Esophagus muscularis mucosa (tissue), 4 donors: Measurements from ENCODE around the gene LIMCH1.

Experiments
- EP300 ChIP-seq: sonication (generic); formaldehyde crosslinking; IDR thresholded peaks from one replicate; pipeline ENCODE4 v1.6.1; 2017; ENCODE audit warnings: antibody characterized with exemption
- POLR2A ChIP-seq: fragments of 450-650 bp; IDR thresholded peaks from one replicate; pipeline ENCODE4 v1.6.1; 2017; ENCODE audit warnings: antibody characterized with exemption, moderate library complexity, mild to moderate bottlenecking, low read depth
- TF ChIP-seq, protein P1 (sequence below), 3 experiments: fragments of 200-600 bp in 2 of 3; fragments of 450-650 bp in 1 of 3; sonication (generic) in 2 of 3; IDR thresholded peaks; one replicate each; pipeline ENCODE4 v1.5.1; 2017 to 2019; ENCODE audit warnings: antibody characterized with exemption in 3 of 3, mild to moderate bottlenecking in 2 of 3, moderate library complexity in 1 of 3

GRCh38 chr4:41744572-41745291 is 206.8 kb downstream of the LIMCH1 start:
- TF ChIP-seq, protein P1, sequence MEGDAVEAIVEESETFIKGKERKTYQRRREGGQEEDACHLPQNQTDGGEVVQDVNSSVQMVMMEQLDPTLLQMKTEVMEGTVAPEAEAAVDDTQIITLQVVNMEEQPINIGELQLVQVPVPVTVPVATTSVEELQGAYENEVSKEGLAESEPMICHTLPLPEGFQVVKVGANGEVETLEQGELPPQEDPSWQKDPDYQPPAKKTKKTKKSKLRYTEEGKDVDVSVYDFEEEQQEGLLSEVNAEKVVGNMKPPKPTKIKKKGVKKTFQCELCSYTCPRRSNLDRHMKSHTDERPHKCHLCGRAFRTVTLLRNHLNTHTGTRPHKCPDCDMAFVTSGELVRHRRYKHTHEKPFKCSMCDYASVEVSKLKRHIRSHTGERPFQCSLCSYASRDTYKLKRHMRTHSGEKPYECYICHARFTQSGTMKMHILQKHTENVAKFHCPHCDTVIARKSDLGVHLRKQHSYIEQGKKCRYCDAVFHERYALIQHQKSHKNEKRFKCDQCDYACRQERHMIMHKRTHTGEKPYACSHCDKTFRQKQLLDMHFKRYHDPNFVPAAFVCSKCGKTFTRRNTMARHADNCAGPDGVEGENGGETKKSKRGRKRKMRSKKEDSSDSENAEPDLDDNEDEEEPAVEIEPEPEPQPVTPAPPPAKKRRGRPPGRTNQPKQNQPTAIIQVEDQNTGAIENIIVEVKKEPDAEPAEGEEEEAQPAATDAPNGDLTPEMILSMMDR (IDR thresholded peaks at IDR 0.05): no peak
- no peak for TF ChIP-seq POLR2A
- TF ChIP-seq EP300: no peak
